Thoracic aorta (tissue), 2 donors: ENCODE measurements around the gene ACAT2. TPM values are rescaled to one million over a fixed set of nuclear protein-coding genes. Genes with fewer than 3 reads are reported as not detected.
"Not testable (repeated sequence)": the region's sequence is repeated elsewhere in the genome, so short reads cannot be mapped to it uniquely, and the experiment has no call there.

ENCODE experiments used
- ATAC-seq: fragments of 150-250 bp; one replicate; pipeline ENCODE4 v1.8.0; 2017; ENCODE audit warnings: low read depth; ENCODE audit not compliant: insufficient number of reproducible peaks, low FRiP score
- DNase-seq: peaks from one replicate; pipeline ENCODE4 v3.0.0-alpha.2; 2020; ENCODE audit warnings: low spot score
- H3K27ac ChIP-seq, 2 donors: fragments of 200-600 bp; sonication (generic); 1 replicate in 1 of 2; 2 replicates in 1 of 2; pipeline ENCODE4 v1.5.1; 2016; ENCODE audit warnings: mild to moderate bottlenecking in 2 of 2, moderate library complexity in 2 of 2
- H3K27me3 ChIP-seq: fragments of 200-600 bp; sonication (generic); replicated peaks from 2 replicates; pipeline ENCODE4 v1.6.0; 2016; ENCODE audit warnings: mild to moderate bottlenecking; ENCODE audit not compliant: insufficient read depth
- H3K36me3 ChIP-seq: fragments of 200-600 bp; sonication (generic); one replicate; pipeline ENCODE4 v1.5.1; 2016
- H3K4me1 ChIP-seq, 2 donors: fragments of 200-600 bp; sonication (generic); 1 replicate in 1 of 2; 2 replicates in 1 of 2; pipeline versions ENCODE4 v1.5.1 to v1.6.0; 2016; ENCODE audit warnings: low read depth in 2 of 2, mild to moderate bottlenecking in 1 of 2; ENCODE audit not compliant: control insufficient read depth in 1 of 2
- H3K4me3 ChIP-seq: fragments of 200-600 bp; sonication (generic); 2 replicates; pipeline ENCODE4 v1.5.1; 2016; ENCODE audit warnings: mild to moderate bottlenecking
- H3K9me3 ChIP-seq: fragments of 200-600 bp; sonication (generic); 2 replicates; pipeline ENCODE4 v1.5.1; 2016
- CTCF ChIP-seq: fragments of 200-600 bp; sonication (generic); IDR thresholded peaks from one replicate; pipeline ENCODE4 v1.5.1; 2019; ENCODE audit warnings: antibody characterized with exemption
- total RNA-seq, 2 donors: library from RNA; depleted of rRNA; stranded (reverse); fragments of >200 nt; gene quantifications; one replicate each; pipeline versions ENCODE4 v1.1.0 to v1.2.3, GENCODE V29; 2016

Gene ACAT2
- total RNA-seq, 2 donors from 2014 or later: 8.1 to 11.1 TPM

GRCh38 chr6:159815410-159815809 is 53.6 kb downstream of the ACAT2 start:
- DNase-seq (no peak), ATAC-seq (no peak)
- TF ChIP-seq CTCF: no peak
- Histone ChIP-seq H3K27me3 (no peaks in the 10 kb centered on the region), H3K4me1 (no peaks in the 10 kb centered on the region), H3K36me3 (no peaks in the 10 kb centered on the region), H3K4me3 (no peak overlapping the region), H3K27ac (no peak overlapping the region), H3K9me3 (no peaks in the 10 kb centered on the region)

- H3K27ac ChIP-seq, ATAC-seq, DNase-seq: not testable (repeated sequence)
Observed at GRCh38 chr6:159816775-159817174, 54.9 kb downstream of the ACAT2 start.

GRCh38 chr6:159817951-159818739 is 56.3 kb downstream of the ACAT2 start:
- no peak for DNase-seq
- H3K36me3 ChIP-seq: no peaks in the 10 kb centered on the region

More at GRCh38 chr6:159816775-159817174, 54.9 kb downstream of the ACAT2 start:
- not testable (repeated sequence) for H3K4me1 ChIP-seq, H3K36me3 ChIP-seq, H3K27me3 ChIP-seq, H3K9me3 ChIP-seq, H3K4me3 ChIP-seq

GRCh38 chr6:159819098-159819497 is 57.3 kb downstream of the ACAT2 start:
- Histone ChIP-seq H3K27me3 (no peaks in the 10 kb centered on the region), H3K36me3 (no peaks in the 10 kb centered on the region), H3K4me3 (no peak overlapping the region), H3K27ac (no peak overlapping the region), H3K9me3 (no peaks in the 10 kb centered on the region), H3K4me1 (no peaks in the 10 kb centered on the region)
- TF ChIP-seq CTCF: no peak
- DNase-seq (no peak), ATAC-seq (no peak)

More at GRCh38 chr6:159817951-159818739, 56.3 kb downstream of the ACAT2 start:
- no peak for TF ChIP-seq CTCF
- no peak overlapping the region for H3K4me3 ChIP-seq
- no peaks in the 10 kb centered on the region for H3K4me1 ChIP-seq
- no peak overlapping the region for H3K27ac ChIP-seq
- no peaks in the 10 kb centered on the region for H3K9me3 ChIP-seq
- no peak for ATAC-seq
- no peaks in the 10 kb centered on the region for H3K27me3 ChIP-seq

- TF ChIP-seq CTCF: no peak
- ATAC-seq (no peak), DNase-seq (no peak)
- Histone ChIP-seq H3K9me3 (no peaks in the 10 kb centered on the region), H3K36me3 (no peaks in the 10 kb centered on the region), H3K4me1 (no peaks in the 10 kb centered on the region), H3K27ac (no peak overlapping the region), H3K27me3 (no peaks in the 10 kb centered on the region), H3K4me3 (no peak overlapping the region)
Observed at GRCh38 chr6:159819932-159820640, 58.2 kb downstream of the ACAT2 start.
